ENCODE measurements around the gene ZNF287.

- TF ChIP-seq CTCF (IDR thresholded peaks at IDR 0.05) (no peak), POLR2A (IDR thresholded peaks at IDR 0.05) (no peak)
Observed at GRCh38 chr17:16599537-16599936, 30.5 kb upstream of the ZNF287 start.
